ENCODE measurements around the gene SLC38A2. TPM values are rescaled to one million over a fixed set of nuclear protein-coding genes. Genes with fewer than 3 reads are reported as not detected.

SLC38A2 gene
- total RNA-seq, 6 experiments from 2014 or later, result 787 to 1,148 (median 975) TPM

DNA sequence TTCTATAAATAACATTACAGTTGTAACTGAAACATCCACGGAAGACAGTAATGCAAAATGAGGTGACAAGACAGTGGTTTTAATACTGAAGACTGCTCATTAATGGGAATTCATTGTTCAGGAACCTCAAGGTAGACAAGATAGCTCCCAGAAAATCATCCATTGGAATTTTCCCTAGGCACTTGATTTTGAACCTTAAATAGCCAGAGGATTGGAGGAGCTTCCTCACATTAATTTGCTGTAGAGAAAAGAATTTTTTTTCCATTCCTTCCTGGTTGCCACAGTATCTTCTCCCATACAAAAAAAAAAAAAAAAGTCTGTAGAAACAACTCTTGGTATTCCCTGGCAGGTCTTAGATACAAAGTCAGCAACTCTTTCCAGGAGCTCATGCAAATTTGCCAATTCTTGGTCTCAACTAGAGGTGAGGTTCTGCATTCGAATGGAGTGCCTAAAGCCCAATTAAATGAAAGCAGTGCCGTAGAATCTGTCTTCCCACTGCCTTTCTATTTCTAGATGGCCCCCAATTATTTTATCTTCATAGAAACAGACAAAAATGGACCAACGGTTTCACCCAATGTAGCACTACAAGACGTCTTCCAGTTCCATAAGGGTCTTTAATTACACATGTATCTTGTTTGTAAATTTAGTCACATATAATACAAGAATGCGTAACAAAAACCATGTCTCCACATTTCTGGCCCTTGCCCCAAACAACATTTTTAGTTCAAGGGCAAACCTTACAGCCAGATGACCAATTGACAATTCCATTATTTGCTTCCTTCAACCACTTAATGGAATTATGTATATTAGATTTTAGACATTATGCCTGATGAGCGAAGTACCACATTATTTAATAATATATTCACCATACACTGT is 13.5 kb downstream of the SLC38A2 start:
- no peaks in the 10 kb centered on the region for H3K9me3 Mint-ChIP-seq
- TF ChIP-seq, protein P1, sequence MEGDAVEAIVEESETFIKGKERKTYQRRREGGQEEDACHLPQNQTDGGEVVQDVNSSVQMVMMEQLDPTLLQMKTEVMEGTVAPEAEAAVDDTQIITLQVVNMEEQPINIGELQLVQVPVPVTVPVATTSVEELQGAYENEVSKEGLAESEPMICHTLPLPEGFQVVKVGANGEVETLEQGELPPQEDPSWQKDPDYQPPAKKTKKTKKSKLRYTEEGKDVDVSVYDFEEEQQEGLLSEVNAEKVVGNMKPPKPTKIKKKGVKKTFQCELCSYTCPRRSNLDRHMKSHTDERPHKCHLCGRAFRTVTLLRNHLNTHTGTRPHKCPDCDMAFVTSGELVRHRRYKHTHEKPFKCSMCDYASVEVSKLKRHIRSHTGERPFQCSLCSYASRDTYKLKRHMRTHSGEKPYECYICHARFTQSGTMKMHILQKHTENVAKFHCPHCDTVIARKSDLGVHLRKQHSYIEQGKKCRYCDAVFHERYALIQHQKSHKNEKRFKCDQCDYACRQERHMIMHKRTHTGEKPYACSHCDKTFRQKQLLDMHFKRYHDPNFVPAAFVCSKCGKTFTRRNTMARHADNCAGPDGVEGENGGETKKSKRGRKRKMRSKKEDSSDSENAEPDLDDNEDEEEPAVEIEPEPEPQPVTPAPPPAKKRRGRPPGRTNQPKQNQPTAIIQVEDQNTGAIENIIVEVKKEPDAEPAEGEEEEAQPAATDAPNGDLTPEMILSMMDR (IDR thresholded peaks at IDR 0.05), result no peak
- H3K27ac Mint-ChIP-seq, result peak overlapping the region; percentile 81
- H3K27me3 Mint-ChIP-seq (ENCODE audit: insufficient read depth), result peaks cover 48% of the 10 kb centered on the region
- peak overlapping the region; percentile 58 for H3K4me3 Mint-ChIP-seq
- peaks cover 52% of the 10 kb centered on the region for H3K36me3 Mint-ChIP-seq (ENCODE audit: low read depth)
- H3K4me1 Mint-ChIP-seq (ENCODE audit: low read depth), result peaks cover 61% of the 10 kb centered on the region
- no peak for DNase-seq

DNA sequence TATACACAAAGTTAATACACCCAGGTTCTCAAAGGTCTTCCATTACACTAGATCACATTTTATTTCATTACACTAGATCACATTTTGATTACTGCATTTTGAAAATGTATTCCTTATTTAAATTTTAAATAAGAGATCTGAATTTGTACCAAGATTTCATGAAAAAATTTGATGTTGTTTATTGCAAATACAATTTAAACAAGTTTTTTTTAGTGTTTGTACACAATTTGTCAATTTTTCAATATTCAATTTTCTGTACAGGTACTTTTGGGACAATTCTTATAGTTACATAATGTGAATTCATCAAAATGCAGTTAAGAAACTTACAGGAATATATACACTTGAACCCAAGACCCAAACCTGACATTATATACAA is 14.3 kb downstream of the SLC38A2 start:
- Mint-ChIP-seq H3K27me3 (ENCODE audit: insufficient read depth) (peaks cover 41% of the 10 kb centered on the region), H3K27ac (peak overlapping the region; percentile 81), H3K4me3 (peak overlapping the region; percentile 21; the same call in 1 of the 2 replicates), H3K9me3 (no peaks in the 10 kb centered on the region), H3K36me3 (ENCODE audit: low read depth) (peaks cover 45% of the 10 kb centered on the region), H3K4me1 (ENCODE audit: low read depth) (peaks cover 58% of the 10 kb centered on the region)
- DNase-seq, result no peak
- TF ChIP-seq, protein P1 (IDR thresholded peaks at IDR 0.05), result no peak

DNA sequence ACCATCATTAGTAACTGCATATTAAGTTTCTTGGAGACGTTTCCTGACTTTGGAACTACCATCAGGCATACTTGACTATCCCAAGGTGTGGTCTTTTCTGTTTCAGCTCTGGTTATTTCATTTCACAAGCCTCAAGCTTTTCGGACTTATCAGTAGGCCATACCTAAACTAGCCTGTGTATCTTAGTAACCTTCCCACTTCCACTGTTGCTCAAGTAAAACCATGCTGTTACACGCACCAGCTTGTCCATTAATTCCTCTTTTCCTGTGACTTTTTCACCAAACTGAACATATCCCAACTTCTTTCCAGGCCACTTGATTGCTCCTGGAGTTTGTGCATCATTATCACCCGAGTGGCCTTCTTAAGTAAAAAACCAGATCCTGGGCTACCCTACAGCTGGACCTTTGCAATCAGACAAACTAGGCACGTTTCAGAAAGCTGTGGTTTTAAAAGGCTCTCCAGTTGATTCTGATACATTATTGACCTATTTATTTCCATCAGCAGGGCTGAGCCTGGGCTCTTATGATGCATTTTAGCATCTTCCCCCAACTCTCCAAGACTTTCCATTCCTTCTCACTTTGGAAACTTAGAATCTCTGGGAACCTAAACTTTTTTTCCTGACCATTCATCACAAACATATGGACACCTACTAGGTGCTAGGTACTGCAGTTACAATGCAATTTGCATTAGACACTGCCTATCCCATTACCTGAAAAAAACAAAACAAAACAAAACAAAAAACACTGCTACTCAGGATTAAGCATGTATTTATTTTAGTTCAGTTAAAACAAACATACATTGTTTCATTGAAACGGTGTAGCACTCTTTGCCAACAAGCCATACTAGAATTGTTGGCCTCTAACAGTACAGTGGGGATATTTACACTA is 14.9 kb downstream of the SLC38A2 start:
- peak overlapping the region; percentile 21; the same call in 1 of the 2 replicates for H3K4me3 Mint-ChIP-seq

DNA sequence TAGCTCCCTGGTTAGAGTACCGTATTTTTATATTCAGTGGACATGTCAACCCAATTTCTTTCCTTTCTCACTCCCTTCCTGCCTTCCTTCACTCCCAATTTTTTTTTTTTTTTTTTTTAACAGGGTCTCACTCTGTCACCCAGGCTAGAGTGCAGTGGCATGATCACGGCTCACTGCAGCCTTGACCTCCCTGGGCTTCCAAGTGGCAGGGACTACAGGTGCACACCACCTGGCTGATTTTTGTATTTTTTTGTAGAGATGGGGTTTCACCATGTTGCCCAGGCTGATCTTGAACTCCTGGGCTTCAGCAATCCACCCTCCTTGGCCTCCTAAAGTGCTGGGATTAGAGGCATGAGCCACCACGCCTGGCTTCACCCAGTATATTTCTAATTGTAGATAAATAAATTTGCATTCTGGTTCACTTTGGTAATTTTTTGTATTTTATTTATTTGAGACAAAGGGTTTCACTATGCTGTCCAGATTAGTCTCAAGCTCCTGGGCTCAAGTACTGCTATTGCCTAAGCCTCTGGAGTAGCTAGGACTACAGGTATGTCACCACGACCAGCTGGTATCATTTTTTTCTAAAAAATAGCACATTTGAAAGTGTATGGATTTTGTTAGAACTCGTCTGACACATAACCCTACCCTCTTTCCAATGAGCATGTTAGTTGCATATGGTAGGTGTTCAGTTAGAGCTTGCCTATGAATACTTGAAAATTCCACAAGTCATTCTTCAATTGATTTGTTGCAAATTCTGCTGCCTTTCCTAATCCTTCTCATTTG is 15.7 kb downstream of the SLC38A2 start:
- Mint-ChIP-seq H3K36me3 (ENCODE audit: low read depth) (peaks cover 30% of the 10 kb centered on the region), H3K4me1 (ENCODE audit: low read depth) (peaks cover 53% of the 10 kb centered on the region), H3K4me3 (peak overlapping the region; percentile 57), H3K9me3 (no peaks in the 10 kb centered on the region), H3K27ac (peak overlapping the region; percentile 81), H3K27me3 (ENCODE audit: insufficient read depth) (peaks cover 31% of the 10 kb centered on the region)
- TF ChIP-seq, protein P1 (IDR thresholded peaks at IDR 0.05), result no peak
- DNase-seq, result no peak

More for the DNA sequence above, 14.9 kb downstream of the SLC38A2 start:
- H3K4me1 Mint-ChIP-seq (ENCODE audit: low read depth), result peaks cover 53% of the 10 kb centered on the region
- H3K9me3 Mint-ChIP-seq, result no peaks in the 10 kb centered on the region
- peaks cover 39% of the 10 kb centered on the region for H3K36me3 Mint-ChIP-seq (ENCODE audit: low read depth)
- DNase-seq, result peak; percentile 86
- peaks cover 34% of the 10 kb centered on the region for H3K27me3 Mint-ChIP-seq (ENCODE audit: insufficient read depth)
- TF ChIP-seq, protein P1 (IDR thresholded peaks at IDR 0.05), result no peak
- peak overlapping the region; percentile 81 for H3K27ac Mint-ChIP-seq

DNA sequence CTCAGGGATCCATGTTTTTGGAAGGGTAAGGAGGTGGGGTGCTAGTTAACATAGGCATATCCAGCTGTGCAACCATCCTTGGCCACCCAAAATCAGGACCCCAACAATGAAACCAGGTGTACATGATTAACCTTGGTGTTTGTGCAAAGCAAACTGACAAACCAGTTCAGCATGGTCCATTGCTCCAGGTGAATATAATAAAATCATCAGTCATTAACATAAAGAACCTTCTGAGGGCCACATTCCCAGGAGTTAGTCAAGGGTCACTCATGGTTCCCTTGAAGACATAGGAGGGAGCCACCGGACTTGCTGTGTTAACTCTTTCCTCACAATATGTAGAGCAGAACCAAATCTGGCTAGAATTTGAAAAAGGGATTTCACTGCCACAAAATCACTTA is 17.8 kb downstream of the SLC38A2 start:
- H3K9me3 Mint-ChIP-seq, result no peaks in the 10 kb centered on the region
- DNase-seq, result no peak
- no peak overlapping the region for H3K4me3 Mint-ChIP-seq
- peaks cover 37% of the 10 kb centered on the region for H3K4me1 Mint-ChIP-seq (ENCODE audit: low read depth)
- TF ChIP-seq, protein P1 (IDR thresholded peaks at IDR 0.05), result no peak
- peaks cover 27% of the 10 kb centered on the region for H3K27me3 Mint-ChIP-seq (ENCODE audit: insufficient read depth)
- no peak overlapping the region for H3K27ac Mint-ChIP-seq
- H3K36me3 Mint-ChIP-seq (ENCODE audit: low read depth), result peaks cover 13% of the 10 kb centered on the region
